Stimulated activated CD8-positive, alpha-beta memory T cell treated with anti-CD3 and anti-CD28 coated beads, Interleukin-4, amount 100 ng/mL, for 4 hours (primary cell): ENCODE data around the gene VAV2.
A peak's percentile ranks its signal among the peaks of the same experiment; 100 is the strongest.
"Not testable (repeated sequence)": the region's sequence is repeated elsewhere in the genome, so short reads cannot be mapped to it uniquely, and the experiment has no call there.

ENCODE experiments used
- DNase-seq, 2 donors: peaks; one replicate each; pipeline ENCODE4 v3.0.0-alpha.2; 2020; ENCODE audit warnings: low read depth in 2 of 2, low spot score in 1 of 2

VAV2 gene

GRCh38 chr9:133758228-133758627 lies 233.9 kb downstream of the VAV2 start:
- no peak for DNase-seq

- DNase-seq = no peak
Observed at GRCh38 chr9:133754688-133755227, 237.4 kb downstream of the VAV2 start.

GRCh38 chr9:133754187-133754586 lies 237.9 kb downstream of the VAV2 start:
- DNase-seq = no peak

GRCh38 chr9:133752739-133753446 lies 239.2 kb downstream of the VAV2 start:
- no peak for DNase-seq

- DNase-seq = no peak
Observed at GRCh38 chr9:133750982-133751649, 241.0 kb downstream of the VAV2 start.

- DNase-seq = no peak
Observed at GRCh38 chr9:133747309-133747708, 244.8 kb downstream of the VAV2 start.

- not testable (repeated sequence) for DNase-seq
Observed at GRCh38 chr9:133744528-133744927, 247.6 kb downstream of the VAV2 start.

- DNase-seq = peak; percentile 49 to 58
Observed at GRCh38 chr9:133742849-133743444, 249.2 kb downstream of the VAV2 start.

- no peak for DNase-seq
Observed at GRCh38 chr9:133742251-133742650, 249.9 kb downstream of the VAV2 start.

GRCh38 chr9:133741716-133742115 lies 250.4 kb downstream of the VAV2 start:
- no peak for DNase-seq

GRCh38 chr9:133740911-133741310 lies 251.2 kb downstream of the VAV2 start:
- no peak for DNase-seq

GRCh38 chr9:133739408-133740280 lies 252.5 kb downstream of the VAV2 start:
- DNase-seq = no peak

- no peak for DNase-seq
Observed at GRCh38 chr9:133738640-133739225, 253.4 kb downstream of the VAV2 start.

- peak; percentile 3 to 27 for DNase-seq
Observed at GRCh38 chr9:133737774-133738639, 254.1 kb downstream of the VAV2 start, which contains the start of gene SARDH. Gene SARDH, minus strand, starts transcription at chr9:133738352. Its CDS starts 4,179 bp downstream, at chr9:133734173.

- no peak for DNase-seq
Observed at GRCh38 chr9:133737071-133737773, 254.9 kb downstream of the VAV2 start.

GRCh38 chr9:133735931-133736330 lies 256.2 kb downstream of the VAV2 start:
- no peak for DNase-seq

GRCh38 chr9:133735415-133735775 lies 256.7 kb downstream of the VAV2 start:
- no peak for DNase-seq

- DNase-seq = no peak
Observed at GRCh38 chr9:133734590-133735414, 257.3 kb downstream of the VAV2 start.
